ENCODE data around the gene GPR176.
A peak's percentile ranks its signal among the peaks of the same experiment; 100 is the strongest.
"Not testable (repeated sequence)": the region's sequence is repeated elsewhere in the genome, so short reads cannot be mapped to it uniquely, and the experiment has no call there.

The GPR176 gene

GRCh38 chr15:39852250-39852649 lies 67.8 kb downstream of the GPR176 start:
- DNase-seq = no peak

DNA sequence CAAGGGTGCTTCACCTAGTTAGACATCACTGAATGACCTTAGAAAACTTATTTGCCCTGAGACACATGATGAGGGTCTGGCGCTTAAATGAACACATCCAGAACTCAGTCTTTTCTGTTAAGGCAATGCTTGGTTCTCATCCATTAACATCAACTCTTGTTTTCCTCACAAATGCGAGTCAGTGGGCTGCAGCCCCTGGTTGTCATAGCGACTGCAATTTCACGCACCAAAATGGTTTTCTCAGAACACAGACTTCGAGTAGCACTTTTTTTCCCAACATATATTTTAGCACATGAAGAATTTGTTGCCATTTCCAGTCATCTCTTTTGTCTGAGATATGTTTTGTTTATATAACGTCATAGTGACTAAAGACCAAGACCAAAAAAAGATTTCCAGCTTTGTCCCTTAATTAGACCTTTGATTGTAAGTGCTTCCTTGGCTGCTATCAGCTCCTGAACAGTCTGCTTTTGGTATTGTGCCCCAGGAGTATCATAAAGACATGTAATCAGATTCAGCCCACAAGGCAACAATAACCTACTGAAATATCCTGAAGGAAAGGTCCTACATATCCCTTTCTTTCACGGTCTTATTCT lies 68.5 kb downstream of the GPR176 start:
- DNase-seq = no peak

GRCh38 chr15:39850436-39850835 lies 69.6 kb downstream of the GPR176 start:
- DNase-seq = no peak

- no peak for DNase-seq
Observed at GRCh38 chr15:39846108-39846507, 74.0 kb downstream of the GPR176 start.

GRCh38 chr15:39845582-39845981 lies 74.5 kb downstream of the GPR176 start:
- DNase-seq = no peak

GRCh38 chr15:39843565-39843964 lies 76.5 kb downstream of the GPR176 start:
- DNase-seq = no peak

DNA sequence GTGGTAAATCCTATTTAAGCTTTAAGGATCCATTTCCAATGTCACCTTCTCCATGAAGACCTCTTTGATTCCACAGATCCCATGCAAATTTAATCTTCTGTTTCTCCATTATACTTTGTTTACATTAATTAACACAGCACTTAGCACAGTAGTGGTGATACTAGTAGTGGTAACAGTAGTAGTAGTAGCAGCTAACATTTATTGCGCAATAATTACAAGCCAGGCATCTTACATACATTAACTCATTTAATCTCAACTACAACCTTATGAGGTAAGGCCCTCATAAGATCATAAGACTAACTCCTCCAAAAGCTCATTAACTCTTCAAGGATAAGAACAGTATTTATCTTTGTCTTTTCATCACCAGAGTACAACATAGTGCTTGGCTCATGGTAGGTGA lies 82.6 kb downstream of the GPR176 start:
- no peak for DNase-seq

DNA sequence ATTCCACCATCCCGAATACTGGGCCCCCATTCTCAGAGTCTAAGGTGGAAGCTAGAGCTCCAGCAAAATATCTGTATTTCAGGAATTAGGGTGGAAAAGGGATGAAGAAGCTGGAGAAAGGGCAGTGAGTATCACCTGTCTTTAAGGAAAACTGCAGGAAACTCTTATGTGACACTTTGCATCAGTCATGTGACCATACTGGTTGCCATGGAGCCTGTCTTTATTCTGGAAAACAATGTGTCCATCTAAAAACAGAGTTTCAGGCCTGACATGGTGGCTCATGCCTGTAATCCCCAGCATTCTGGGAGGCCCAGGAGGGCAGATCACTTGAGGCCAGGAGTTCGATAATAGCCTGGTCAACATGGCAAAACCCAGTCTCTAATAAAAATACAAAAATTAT lies 84.5 kb downstream of the GPR176 start:
- DNase-seq = no peak

DNA sequence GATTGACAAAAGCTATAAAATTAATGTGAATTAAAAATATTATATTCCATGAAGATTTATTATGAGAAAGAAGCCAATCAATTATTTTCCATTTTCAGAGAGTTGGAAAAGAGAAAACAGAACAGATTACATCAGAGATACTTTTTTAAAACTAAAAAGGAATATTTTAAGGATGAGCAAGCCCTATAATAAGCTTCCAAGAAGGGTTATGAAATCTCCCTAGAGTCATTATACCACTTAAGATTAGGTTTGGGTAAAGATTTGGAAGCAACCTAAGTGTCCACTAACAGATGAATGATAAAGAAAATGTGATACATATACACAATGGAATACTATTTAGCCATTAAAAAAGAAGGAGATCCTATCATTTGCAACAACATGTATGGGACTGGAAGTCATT lies 85.8 kb downstream of the GPR176 start:
- DNase-seq = no peak

GRCh38 chr15:39833515-39833981 lies 86.5 kb downstream of the GPR176 start:
- DNase-seq = no peak

GRCh38 chr15:39830166-39830565 lies 89.9 kb downstream of the GPR176 start:
- no peak for DNase-seq

DNA sequence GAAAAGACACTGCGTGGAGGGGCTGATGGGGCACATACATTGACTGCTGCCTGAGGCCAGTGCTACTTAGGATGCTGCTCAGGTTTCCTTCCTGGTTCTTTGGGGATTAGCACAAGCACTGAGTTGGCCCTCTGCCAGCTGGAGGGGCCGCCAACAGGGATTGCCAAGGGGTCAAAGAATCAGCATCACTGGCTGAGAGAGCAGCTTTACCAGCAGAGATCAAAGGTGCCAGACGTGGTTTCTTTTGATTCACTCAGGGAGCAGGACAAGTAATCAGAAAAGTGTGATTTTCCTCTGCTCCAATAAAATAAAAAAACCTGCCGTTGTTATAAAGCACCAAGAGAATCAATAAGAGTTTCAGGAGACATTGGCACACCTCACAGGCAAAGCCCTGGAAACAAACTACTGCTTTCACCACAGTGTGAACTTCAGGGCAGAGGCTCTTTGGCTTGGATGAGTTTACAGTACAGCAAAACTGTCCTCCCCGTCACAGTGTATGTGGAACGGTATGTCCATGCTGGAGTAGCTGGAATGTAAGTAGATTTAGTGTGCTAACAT lies 91.6 kb downstream of the GPR176 start:
- no peak for DNase-seq

DNA sequence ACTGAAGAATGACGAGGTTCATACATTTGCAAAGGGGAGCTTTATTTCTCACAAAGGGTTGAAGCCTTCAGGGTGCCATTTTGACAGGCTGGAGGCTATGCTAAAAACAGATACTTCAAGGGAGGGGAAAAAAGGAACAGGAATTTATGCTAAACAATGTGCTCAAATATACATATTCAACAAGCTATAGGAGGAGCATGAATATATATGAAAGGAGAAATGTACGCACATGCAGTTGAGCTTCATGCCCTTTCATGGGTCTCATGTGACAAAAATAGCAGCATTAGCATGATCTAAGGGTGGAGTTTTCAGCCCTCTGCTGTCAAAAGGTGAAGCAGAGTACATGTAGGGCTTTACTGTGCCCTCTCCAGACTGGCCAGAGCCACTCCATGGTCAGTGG lies 93.1 kb downstream of the GPR176 start:
- no peak for DNase-seq

GRCh38 chr15:39823634-39824033 lies 96.4 kb downstream of the GPR176 start:
- DNase-seq = no peak

DNA sequence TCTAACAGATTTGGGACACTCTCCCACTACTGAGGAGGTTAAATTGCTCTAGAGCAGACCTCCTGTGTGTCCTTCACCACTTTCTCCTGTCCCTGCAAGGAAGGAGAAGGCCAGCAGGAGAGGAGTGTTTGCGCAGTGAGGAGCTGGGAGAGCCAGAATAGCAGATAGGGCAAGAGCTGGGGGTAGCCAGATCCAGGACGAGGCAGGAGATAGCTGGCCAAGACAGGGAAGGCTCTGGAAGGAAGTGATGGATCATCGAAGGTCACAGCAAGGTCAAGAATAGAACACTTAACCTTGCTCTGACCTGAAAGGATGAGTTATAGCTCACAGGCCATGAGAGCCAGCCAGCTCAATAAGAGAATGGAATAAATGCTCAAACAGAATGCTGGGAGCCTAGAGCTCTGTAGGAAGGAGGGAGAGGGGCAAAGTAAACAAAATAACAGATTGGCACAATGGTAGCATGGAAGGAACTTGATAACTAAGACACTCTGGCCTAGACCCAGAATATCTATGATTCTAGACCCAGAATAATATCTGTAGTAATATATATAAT lies 99.9 kb downstream of the GPR176 start:
- no peak for DNase-seq

DNA sequence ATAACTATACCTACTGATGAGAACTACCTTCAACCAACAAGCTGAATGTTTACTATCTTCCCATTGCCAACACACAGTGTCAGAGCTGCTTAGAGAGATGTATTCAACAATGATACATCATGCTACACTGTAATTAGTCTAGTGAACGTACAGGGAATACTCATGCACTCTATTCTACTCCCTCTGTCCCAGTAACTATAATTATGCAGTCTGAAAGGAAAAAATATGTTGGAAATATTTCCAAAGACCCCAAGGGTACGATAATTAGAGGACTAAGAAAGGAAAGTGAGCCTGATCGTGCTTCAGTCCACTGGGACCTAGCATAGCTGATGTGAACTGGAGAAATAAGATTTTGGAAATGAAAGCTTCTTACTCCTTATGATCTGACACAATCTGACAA lies 100.5 kb downstream of the GPR176 start:
- no peak for DNase-seq

GRCh38 chr15:39817892-39818291 lies 102.2 kb downstream of the GPR176 start:
- no peak for DNase-seq

DNA sequence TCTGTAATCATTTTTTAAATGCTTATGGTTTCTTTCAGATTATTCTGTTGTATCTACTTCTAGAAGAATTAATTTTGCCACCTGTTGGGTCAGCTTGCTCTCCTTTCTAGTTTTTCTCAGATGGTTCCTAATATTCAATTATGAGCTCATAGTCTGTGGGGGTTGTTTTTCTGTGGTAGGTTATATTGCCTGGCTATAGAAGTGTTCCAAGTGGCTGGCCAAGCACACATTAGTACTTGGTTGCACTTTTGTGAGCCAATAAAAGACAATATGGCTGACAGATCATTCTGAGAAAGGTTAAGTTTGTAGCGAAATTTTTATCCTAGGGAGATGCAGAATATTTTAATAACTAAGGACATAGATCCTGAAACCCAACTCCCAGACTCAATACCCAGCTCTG lies 105.6 kb downstream of the GPR176 start:
- DNase-seq = no peak

DNA sequence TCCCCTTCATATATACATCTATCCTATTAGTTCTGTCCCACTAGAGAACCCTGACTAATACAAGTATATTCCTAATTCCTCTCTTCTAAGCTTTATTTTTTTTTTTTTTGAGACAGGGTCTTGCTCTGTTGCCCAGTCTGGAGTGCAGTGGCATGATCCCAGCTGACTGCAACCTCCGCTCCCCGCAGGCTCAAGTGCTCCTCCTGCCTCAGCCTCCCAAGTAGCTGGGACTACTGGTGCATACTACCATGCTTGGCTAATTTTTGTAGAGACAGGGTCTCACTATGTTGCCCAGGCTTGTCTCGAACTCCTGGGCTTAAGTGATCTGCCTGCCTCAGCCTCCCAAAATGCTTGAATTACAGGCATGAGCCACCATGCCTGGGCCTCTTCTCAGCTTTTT lies 107.4 kb downstream of the GPR176 start:
- not testable (repeated sequence) for DNase-seq

DNA sequence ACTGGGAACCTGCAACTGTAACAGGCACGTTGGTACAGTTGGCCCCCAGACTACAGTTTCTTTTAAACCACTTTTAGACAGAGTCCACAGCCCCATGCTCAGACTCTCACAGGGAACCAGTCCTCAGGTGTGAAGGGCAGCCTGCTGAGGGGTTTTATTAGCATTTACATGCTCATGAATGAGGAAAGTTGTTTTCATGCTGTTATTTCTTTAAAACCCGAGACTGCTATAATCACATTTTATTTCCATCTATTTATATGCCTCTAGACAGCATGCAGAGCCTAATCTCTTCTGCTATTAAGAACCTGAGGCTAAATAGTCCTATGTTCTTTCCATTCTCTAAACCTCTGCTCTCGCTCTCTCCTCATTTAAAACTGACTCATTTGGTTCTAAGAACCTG lies 111.2 kb downstream of the GPR176 start:
- DNase-seq = no peak

- no peak for DNase-seq
Observed at GRCh38 chr15:39807791-39808190, 112.3 kb downstream of the GPR176 start.

- no peak for DNase-seq
Observed at GRCh38 chr15:39804026-39804425, 116.0 kb downstream of the GPR176 start.

DNA sequence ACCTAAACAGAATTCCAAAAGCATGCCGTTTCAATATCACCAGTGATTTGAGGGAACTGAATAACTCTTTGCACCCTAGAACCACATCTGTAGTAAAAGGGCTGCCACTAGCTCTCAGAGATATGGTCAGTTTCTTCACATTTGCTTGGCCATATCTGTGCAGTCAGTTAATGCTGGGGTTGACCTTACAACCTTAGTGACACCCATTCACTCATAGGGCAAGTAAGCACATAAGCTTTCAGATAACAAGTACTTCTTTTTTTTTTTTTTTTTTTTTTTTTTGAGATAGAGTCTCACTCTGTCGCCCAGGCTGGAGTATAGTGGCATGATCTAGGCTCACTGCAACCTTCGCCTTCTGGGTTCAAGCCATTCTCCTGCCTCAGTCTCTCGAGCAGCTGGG lies 117.0 kb downstream of the GPR176 start:
- DNase-seq = no peak

- peak; percentile 28 for DNase-seq
Observed at GRCh38 chr15:39801641-39802309, 118.3 kb downstream of the GPR176 start.

All from activated CD4-positive, alpha-beta T cell treated with anti-CD3 and anti-CD28 coated beads, Interleukin-10, Interleukin-2, amounts not matched to agents 100 ng/mL and 50 ng/mL, durations not matched to agents 16 hours and 8 hours (primary cell).